HG02938 (cell line): ENCODE results near the gene SPOCK1.
A peak's percentile ranks its signal among the peaks of the same experiment; 100 is the strongest.
"Not testable (repeated sequence)": the region's sequence is repeated elsewhere in the genome, so short reads cannot be mapped to it uniquely, and the experiment has no call there.

Source experiments
- ATAC-seq: cut with Tn5 transposase; IDR thresholded peaks from one replicate; pipeline ENCODE4 v1.9.1; 2021; ENCODE audit warnings: mild to moderate bottlenecking, moderate library complexity; ENCODE audit not compliant: unreplicated experiment

The SPOCK1 gene

GRCh38 chr5:137233726-137234125 is 265.4 kb downstream of the SPOCK1 start:
- ATAC-seq, result no peak

- not testable (repeated sequence) for ATAC-seq
These were observed 265.8 kb downstream of the SPOCK1 start for GRCh38 chr5:137233304-137233703.

- no peak for ATAC-seq
These were observed 267.6 kb downstream of the SPOCK1 start for GRCh38 chr5:137231540-137231939.

- no peak for ATAC-seq
These were observed 270.3 kb downstream of the SPOCK1 start for GRCh38 chr5:137228816-137229215.

GRCh38 chr5:137226081-137226480 is 273.0 kb downstream of the SPOCK1 start:
- ATAC-seq, result no peak

- no peak for ATAC-seq
These were observed 275.5 kb downstream of the SPOCK1 start for GRCh38 chr5:137223324-137224295.

- ATAC-seq, result no peak
These were observed 277.2 kb downstream of the SPOCK1 start for GRCh38 chr5:137221943-137222342.

- ATAC-seq, result peak; percentile 88
These were observed 278.6 kb downstream of the SPOCK1 start for GRCh38 chr5:137220523-137220927.

- ATAC-seq, result no peak
These were observed 280.2 kb downstream of the SPOCK1 start for GRCh38 chr5:137218896-137219295.

GRCh38 chr5:137218471-137218870 is 280.7 kb downstream of the SPOCK1 start:
- ATAC-seq, result no peak

GRCh38 chr5:137217599-137218200 is 281.4 kb downstream of the SPOCK1 start:
- no peak for ATAC-seq

GRCh38 chr5:137216976-137217598 is 282.0 kb downstream of the SPOCK1 start:
- no peak for ATAC-seq

- ATAC-seq, result no peak
These were observed 283.3 kb downstream of the SPOCK1 start for GRCh38 chr5:137215780-137216179.

GRCh38 chr5:137215261-137215660 is 283.9 kb downstream of the SPOCK1 start:
- no peak for ATAC-seq

GRCh38 chr5:137214446-137215189 is 284.5 kb downstream of the SPOCK1 start:
- no peak for ATAC-seq

GRCh38 chr5:137212471-137212870 is 286.7 kb downstream of the SPOCK1 start:
- no peak for ATAC-seq

GRCh38 chr5:137209232-137209809 is 289.8 kb downstream of the SPOCK1 start:
- no peak for ATAC-seq

GRCh38 chr5:137207023-137207760 is 291.9 kb downstream of the SPOCK1 start:
- no peak for ATAC-seq

GRCh38 chr5:137206030-137206715 is 293.0 kb downstream of the SPOCK1 start:
- no peak for ATAC-seq
